Sigmoid colon (tissue), 7 donors: ENCODE measurements around the gene SLC10A1. TPM values are rescaled to one million over a fixed set of nuclear protein-coding genes. Genes with fewer than 3 reads are reported as not detected.
A peak's percentile ranks its signal among the peaks of the same experiment; 100 is the strongest.

Experiments
- DNase-seq: peaks from one replicate; pipeline ENCODE4 v3.0.0-alpha.2; 2019
- H3K27ac ChIP-seq, 4 donors: fragments of 200-600 bp; sonication (generic); one replicate each; pipeline ENCODE4 v1.5.1; 2016 to 2019; ENCODE audit warnings: mild to moderate bottlenecking in 1 of 4
- H3K27me3 ChIP-seq, 3 donors: fragments of 200-600 bp; sonication (generic); one replicate each; pipeline ENCODE4 v1.5.1; 2019; ENCODE audit warnings: mild to moderate bottlenecking in 1 of 3
- H3K36me3 ChIP-seq, 4 donors: fragments of 200-600 bp; sonication (generic); one replicate each; pipeline ENCODE4 v1.5.1; 2016 to 2019
- H3K4me1 ChIP-seq, 4 donors: fragments of 200-600 bp; sonication (generic); one replicate each; pipeline ENCODE4 v1.5.1; 2017 to 2019
- H3K4me3 ChIP-seq, 4 donors: fragments of 200-600 bp; sonication (generic); one replicate each; pipeline ENCODE4 v1.5.1; 2017 to 2019; ENCODE audit warnings: mild to moderate bottlenecking in 2 of 4, moderate library complexity in 1 of 4
- H3K9me3 ChIP-seq, 4 donors: fragments of 200-600 bp in 3 of 4; sonication (generic) in 3 of 4; one replicate each; pipeline versions ENCODE4 v1.5.1 to v1.6.1; 2013 to 2019
- CTCF ChIP-seq, 4 experiments: fragments of 450-650 bp in 3 of 4; fragments of 200-600 bp in 1 of 4; IDR thresholded peaks; one replicate each; pipeline ENCODE4 v1.5.1; 2016 to 2019; ENCODE audit warnings: antibody characterized with exemption in 4 of 4, mild to moderate bottlenecking in 3 of 4, moderate library complexity in 2 of 4
- EP300 ChIP-seq, 4 donors: sonication (generic); formaldehyde crosslinking; IDR thresholded peaks; one replicate each; pipeline ENCODE4 v1.6.1; 2017; ENCODE audit warnings: antibody characterized with exemption in 4 of 4
- POLR2A ChIP-seq, 2 donors: fragments of 450-650 bp; IDR thresholded peaks; one replicate each; pipeline ENCODE4 v1.6.1; 2016; ENCODE audit warnings: antibody characterized with exemption in 2 of 2, mild to moderate bottlenecking in 2 of 2, moderate library complexity in 2 of 2
- POLR2AphosphoS5 ChIP-seq, 4 donors: sonication (generic); formaldehyde crosslinking; IDR thresholded peaks; one replicate each; pipeline ENCODE4 v1.6.1; 2017; ENCODE audit warnings: antibody characterized with exemption in 4 of 4
- WGBS, 2 donors: extraction: QIAGEN DNeasy Blood & Tissue Kit; methylation state at CpG; one replicate each; pipeline ENCODE4 v1.1.7; 2013; 5-methylcytosine and 5-hydroxymethylcytosine counted together
- intact Hi-C: fragments of 100-400 bp; cut with DNase I; formaldehyde crosslinking; loops from one replicate; pipeline ENCODE4 v1.15.1; 2023
- polyA plus RNA-seq, 3 donors: library from polyadenylated mRNA; stranded (reverse); fragments of 200-250 nt; gene quantifications; one replicate each; pipeline ENCODE4 v1.2.3, GENCODE V29; 2013
- small RNA-seq, 3 donors: library from RNA; depleted of rRNA; stranded (forward); fragments of <200 nt; gene quantifications; one replicate each; pipeline ENCODE3, GENCODE V24; 2016
- total RNA-seq, 4 donors: library from RNA; depleted of rRNA; stranded (reverse); fragments of >200 nt; gene quantifications; one replicate each; pipeline ENCODE4 v1.1.0, GENCODE V29; 2016
- donor health status: healthy with polysubstance abuse.
- donor health status: Bipolar disorder and iron deficiency.
- donor health status: healthy.

Gene SLC10A1
- total and polyA plus RNA-seq, 7 donors = not detected

GRCh38 chr14:69727860-69728259 lies 69.2 kb downstream of the SLC10A1 start:
- H3K27me3 ChIP-seq = peaks cover 0 to 4% (median 0%) of the 10 kb centered on the region in 3 donors
- TF ChIP-seq EP300 (IDR thresholded peaks at IDR 0.05) = no peak
- no peak for TF ChIP-seq CTCF (IDR thresholded peaks at IDR 0.05)
- no peak for TF ChIP-seq POLR2AphosphoS5 (IDR thresholded peaks at IDR 0.05)
- no peak for TF ChIP-seq POLR2A (IDR thresholded peaks at IDR 0.05)
- intact Hi-C loops = loop anchor here (1.0 kb wide), 2 partner anchors 125 to 143 kb away; no protein-coding TSS in a partner anchor
- 87 to 93% methylated on average over 4 of the region's 4 CpGs for WGBS, 2 donors
- H3K27ac ChIP-seq = peak overlapping the region in 2 of 4 donors; percentile 22 to 66
- DNase-seq = no peak
- no peaks in the 10 kb centered on the region for H3K9me3 ChIP-seq
- no peaks in the 10 kb centered on the region for H3K36me3 ChIP-seq
- peaks cover 0 to 11% (median 7%) of the 10 kb centered on the region in 4 donors for H3K4me1 ChIP-seq
- H3K4me3 ChIP-seq = no peak overlapping the region

DNA sequence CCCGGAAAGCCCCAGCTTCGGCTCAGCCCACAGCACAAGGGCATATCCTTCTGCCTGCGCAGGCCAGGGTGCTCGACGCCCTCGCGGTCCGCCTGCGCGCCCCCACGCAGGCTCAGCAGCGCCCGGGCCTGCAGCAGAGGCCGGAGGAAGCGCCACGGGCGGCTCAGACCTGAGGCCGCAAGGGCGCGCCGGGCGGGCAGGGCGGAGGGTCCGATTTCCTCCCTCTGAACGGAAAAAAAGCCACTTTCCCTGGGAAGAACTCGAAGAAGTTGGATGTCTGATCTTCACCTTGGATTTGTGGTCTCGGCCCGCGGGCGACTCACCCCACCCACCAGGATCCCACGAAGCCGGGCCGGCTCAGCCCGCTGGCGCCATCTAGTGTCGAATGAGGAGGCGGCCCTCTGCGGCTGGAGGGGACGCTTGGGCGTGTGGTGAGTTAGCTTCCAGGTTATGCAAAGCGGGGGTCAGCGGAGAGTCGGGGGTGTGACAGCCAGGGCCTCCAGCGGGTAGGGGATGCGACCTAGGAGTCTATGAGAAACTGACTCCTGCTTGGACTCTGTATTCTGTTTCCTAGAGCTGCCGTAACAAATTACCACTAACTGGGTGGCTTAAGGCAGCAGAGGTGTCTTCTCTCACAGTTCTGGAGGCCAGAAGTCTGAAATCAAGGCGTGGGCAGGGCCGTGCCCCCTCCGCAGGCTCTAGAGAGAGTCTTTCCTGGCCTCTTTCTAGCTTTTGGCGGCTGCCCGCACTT lies 70.1 kb downstream of the SLC10A1 start:
- peak; percentile 89 for DNase-seq
- TF ChIP-seq POLR2AphosphoS5 (IDR thresholded peaks at IDR 0.05) (no peak), EP300 (IDR thresholded peaks at IDR 0.05) (no peak), POLR2A (IDR thresholded peaks at IDR 0.05) (no peak), CTCF (IDR thresholded peaks at IDR 0.05) (peak; percentile 96 to 98 (median 98))
- H3K27me3 ChIP-seq = no peaks in the 10 kb centered on the region
- peaks cover 0 to 11% (median 7%) of the 10 kb centered on the region in 4 donors for H3K4me1 ChIP-seq
- intact Hi-C loops = loop anchor here (1.0 kb wide), 2 partner anchors 124 to 142 kb away; no protein-coding TSS in a partner anchor
- no peaks in the 10 kb centered on the region for H3K36me3 ChIP-seq
- H3K9me3 ChIP-seq = no peaks in the 10 kb centered on the region
- peak overlapping the region; percentile 23 to 66 (median 44) for H3K27ac ChIP-seq
- WGBS, 2 donors = 5 to 7% methylated on average over 51 of the region's 51 CpGs
- H3K4me3 ChIP-seq = peak overlapping the region in 3 of 4 donors; percentile 35 to 49 (median 43)

Small RNAs within 50 kb of the gene (small RNA-seq; reads per million reads assigned to genes)
- 0 reads per million in 3 donors for gene RF00614

Other genes starting within 250 kb of the SLC10A1 start
- not detected for gene CCDC177, start 222.4 kb downstream of the SLC10A1 start, total RNA-seq
- not detected for gene CCDC177, start 222.4 kb downstream of the SLC10A1 start, polyA plus RNA-seq
- 10 to 100 TPM; 13.5 to 62.0 (median 18.6) TPM for gene SUSD6, start 185.6 kb downstream of the SLC10A1 start, total RNA-seq
- gene SUSD6, start 185.6 kb downstream of the SLC10A1 start, polyA plus RNA-seq = 10 to 100 TPM in 2 of 3 donors, 1 to 10 TPM in 1; 5.4 to 36.7 (median 10.4) TPM
- 100 to 1,000 TPM; 263 to 366 (median 303) TPM for gene SRSF5, start 30.1 kb downstream of the SLC10A1 start, total RNA-seq
- 100 to 1,000 TPM; 211 to 338 (median 288) TPM for gene SRSF5, start 30.1 kb downstream of the SLC10A1 start, polyA plus RNA-seq
- 1 to 10 TPM in 1 of 4 donors, under 1 TPM in 2, not detected in 1; 0.27 to 1.3 (median 0.71) TPM for gene SMOC1, start 82.2 kb upstream of the SLC10A1 start, total RNA-seq
- gene SMOC1, start 82.2 kb upstream of the SLC10A1 start, polyA plus RNA-seq = under 1 TPM in 1 of 3 donors, not detected in 2; 0.77 TPM